HL-60 (cell line): ENCODE data around the gene SSBP1.

ENCODE experiments used
- DNase-seq, 2 experiments: peaks; one replicate each; pipeline ENCODE4 v3.0.0-alpha.2; 2010 to 2020; ENCODE audit warnings: low read depth in 1 of 2, low spot score in 1 of 2
- H3K27ac ChIP-seq: fragments of 250-450 bp; sonication (Bioruptor Pico); replicated peaks from 2 replicates; pipeline ENCODE4 v1.5.1; 2020; ENCODE audit warnings: mild to moderate bottlenecking, moderate library complexity
- H3K27me3 ChIP-seq: fragments of 250-450 bp; sonication (Bioruptor Pico); 2 replicates; pipeline ENCODE4 v1.5.1; 2021; ENCODE audit warnings: mild to moderate bottlenecking, moderate library complexity; ENCODE audit not compliant: insufficient read depth, poor library complexity, severe bottlenecking
- H3K4me3 ChIP-seq: replicated peaks from 2 replicates; pipeline ENCODE4 v1.5.1; 2011; ENCODE audit warnings: mild to moderate bottlenecking, control low read depth, low read length; ENCODE audit not compliant: insufficient read depth
- GABPA ChIP-seq: IDR thresholded peaks from 2 replicates; pipeline ENCODE4 v1.6.1; 2012; ENCODE audit warnings: low read depth
- POLR2AphosphoS5 ChIP-seq: IDR thresholded peaks from 2 replicates; pipeline ENCODE4 v1.6.1; 2012; ENCODE audit warnings: low read depth
- REST ChIP-seq: IDR thresholded peaks from 2 replicates; pipeline ENCODE4 v1.6.1; 2012; ENCODE audit warnings: low read depth; ENCODE audit not compliant: insufficient replicate concordance
- SPI1 ChIP-seq: IDR thresholded peaks from 2 replicates; pipeline ENCODE4 v1.6.1; 2012; ENCODE audit warnings: low read depth, mild to moderate bottlenecking, borderline replicate concordance
- TF ChIP-seq, protein P1 (sequence below): IDR thresholded peaks from one replicate; pipeline ENCODE4 v1.5.1; 2011; ENCODE audit warnings: low read length, control low read depth, inconsistent platforms; ENCODE audit not compliant: insufficient read depth

Gene SSBP1

DNA sequence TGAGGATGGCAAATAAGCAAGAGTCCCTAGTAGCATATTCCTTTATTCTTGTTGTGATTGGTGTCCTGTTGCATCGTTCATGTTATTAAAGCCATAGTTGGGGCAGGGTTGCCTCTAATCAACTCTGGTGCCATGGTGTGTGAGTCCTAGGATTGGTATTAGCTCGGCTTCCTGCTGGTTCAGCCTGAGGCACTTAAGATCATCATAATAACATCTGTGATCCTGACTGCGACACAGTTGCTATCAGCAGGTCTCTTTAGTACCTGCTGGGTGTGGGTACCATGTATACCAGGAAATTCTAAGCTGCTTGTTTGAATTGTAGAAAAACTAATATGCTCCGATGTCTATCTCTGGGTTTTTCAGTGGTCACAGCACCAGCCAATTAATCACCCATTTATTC, 28.4 kb upstream of the SSBP1 start:
- Histone ChIP-seq H3K27ac (no peak overlapping the region), H3K4me3 (no peak overlapping the region), H3K27me3 (no peaks in the 10 kb centered on the region)
- TF ChIP-seq REST, result no peak
- no peak for TF ChIP-seq POLR2AphosphoS5
- TF ChIP-seq, protein P1, sequence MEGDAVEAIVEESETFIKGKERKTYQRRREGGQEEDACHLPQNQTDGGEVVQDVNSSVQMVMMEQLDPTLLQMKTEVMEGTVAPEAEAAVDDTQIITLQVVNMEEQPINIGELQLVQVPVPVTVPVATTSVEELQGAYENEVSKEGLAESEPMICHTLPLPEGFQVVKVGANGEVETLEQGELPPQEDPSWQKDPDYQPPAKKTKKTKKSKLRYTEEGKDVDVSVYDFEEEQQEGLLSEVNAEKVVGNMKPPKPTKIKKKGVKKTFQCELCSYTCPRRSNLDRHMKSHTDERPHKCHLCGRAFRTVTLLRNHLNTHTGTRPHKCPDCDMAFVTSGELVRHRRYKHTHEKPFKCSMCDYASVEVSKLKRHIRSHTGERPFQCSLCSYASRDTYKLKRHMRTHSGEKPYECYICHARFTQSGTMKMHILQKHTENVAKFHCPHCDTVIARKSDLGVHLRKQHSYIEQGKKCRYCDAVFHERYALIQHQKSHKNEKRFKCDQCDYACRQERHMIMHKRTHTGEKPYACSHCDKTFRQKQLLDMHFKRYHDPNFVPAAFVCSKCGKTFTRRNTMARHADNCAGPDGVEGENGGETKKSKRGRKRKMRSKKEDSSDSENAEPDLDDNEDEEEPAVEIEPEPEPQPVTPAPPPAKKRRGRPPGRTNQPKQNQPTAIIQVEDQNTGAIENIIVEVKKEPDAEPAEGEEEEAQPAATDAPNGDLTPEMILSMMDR, result no peak
- TF ChIP-seq GABPA, result no peak
- TF ChIP-seq SPI1, result no peak
- DNase-seq, result no peak

- H3K27ac ChIP-seq, result no peak overlapping the region
- no peak for DNase-seq
- H3K4me3 ChIP-seq, result no peak overlapping the region
- TF ChIP-seq, protein P1, result no peak
- TF ChIP-seq SPI1, result no peak
- TF ChIP-seq GABPA, result no peak
- no peak for TF ChIP-seq POLR2AphosphoS5
- TF ChIP-seq REST, result no peak
- H3K27me3 ChIP-seq, result no peaks in the 10 kb centered on the region
Measured at GRCh38 chr7:141710301-141710700, 27.9 kb upstream of the SSBP1 start.

DNA sequence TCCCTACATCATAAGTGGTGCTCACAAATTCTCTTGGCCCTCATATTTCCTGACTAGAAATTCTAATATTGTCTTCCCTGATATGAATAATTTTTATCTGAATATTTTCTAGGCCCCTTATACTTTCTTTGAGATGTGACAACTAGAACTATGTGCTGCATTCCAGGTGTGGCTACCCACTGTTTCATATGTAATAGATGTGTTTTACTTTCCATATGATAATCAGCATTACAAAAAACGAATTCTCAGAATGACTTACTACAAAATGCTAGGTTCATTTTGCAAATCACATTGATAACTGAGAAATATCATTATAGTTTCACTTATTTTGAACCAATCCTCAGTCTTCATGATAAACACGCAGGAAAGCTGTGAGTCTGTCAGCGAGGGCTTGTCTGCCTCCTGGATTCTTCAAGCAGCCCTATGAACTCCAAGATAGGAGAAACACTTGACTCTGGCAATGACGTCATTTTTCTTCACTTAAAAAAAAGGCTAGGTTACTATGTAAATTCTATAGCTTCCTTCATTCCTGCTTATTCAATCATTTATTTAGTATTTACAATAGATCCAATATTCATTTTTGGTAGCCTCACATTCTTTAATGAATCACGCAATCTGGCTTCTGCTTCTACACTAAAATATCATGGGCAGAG, 25.4 kb upstream of the SSBP1 start:
- no peak for DNase-seq
- TF ChIP-seq GABPA (no peak), REST (no peak), POLR2AphosphoS5 (no peak), SPI1 (no peak)
- Histone ChIP-seq H3K4me3 (no peak overlapping the region), H3K27me3 (no peaks in the 10 kb centered on the region), H3K27ac (no peak overlapping the region)
